K562 (cell line): ENCODE results near the gene RABIF. TPM values are rescaled to one million over a fixed set of nuclear protein-coding genes. Genes with fewer than 3 reads are reported as not detected.
A peak's percentile ranks its signal among the peaks of the same experiment; 100 is the strongest.

Experiments used
- BCOR ChIP-seq: fragments of 450-650 bp; IDR thresholded peaks from 2 replicates; pipeline ENCODE4 v1.6.1; 2016
- BRD9 ChIP-seq: fragments of 450-650 bp; IDR thresholded peaks from 2 replicates; pipeline ENCODE4 v1.6.1; 2018; ENCODE audit warnings: low read depth; ENCODE audit not compliant: partially characterized antibody
- CBFB ChIP-seq: sonication (generic); formaldehyde crosslinking; IDR thresholded peaks from 2 replicates; pipeline ENCODE4 v1.4.0; 2020; ENCODE audit warnings: mild to moderate bottlenecking, missing genetic modification reagents
- DEAF1 ChIP-seq: fragments of 450-650 bp; formaldehyde crosslinking; IDR thresholded peaks from 2 replicates; pipeline ENCODE4 v1.4.0; 2020; ENCODE audit warnings: mild to moderate bottlenecking, moderate library complexity
- ETV6 ChIP-seq, 3 experiments: fragments of 150-350 bp in 1 of 3; sonication (generic) in 1 of 3; formaldehyde crosslinking in 1 of 3; IDR thresholded peaks; 2 replicates each; pipeline versions ENCODE4 v1.6.1 to v1.8.0; 2014 to 2022; ENCODE audit warnings: borderline replicate concordance in 2 of 3, low read depth in 2 of 3, antibody characterized with exemption in 1 of 3, low read length in 1 of 3, mild to moderate bottlenecking in 1 of 3, missing genetic modification reagents in 1 of 3
- IFI16 ChIP-seq: fragments of 250-450 bp; sonication (Bioruptor Pico); IDR thresholded peaks from 2 replicates; pipeline ENCODE4 v2.1.2; 2022; ENCODE audit warnings: mild to moderate bottlenecking, inconsistent platforms
- JUN ChIP-seq, 2 experiments: sonication (generic) in 1 of 2; formaldehyde crosslinking in 1 of 2; IDR thresholded peaks; 2 replicates each; pipeline versions ENCODE4 v1.6.1 to v1.8.0; 2012 to 2022; ENCODE audit warnings: borderline replicate concordance in 2 of 2, mild to moderate bottlenecking in 2 of 2, improper control_type of control experiment in 1 of 2, low read depth in 1 of 2, low read length in 1 of 2, missing genetic modification reagents in 1 of 2
- MYNN ChIP-seq, 2 experiments: sonication (generic); formaldehyde crosslinking in 1 of 2; IDR thresholded peaks; 2 replicates each; pipeline versions ENCODE4 v1.5.0 to v1.6.1; 2016 to 2020; ENCODE audit warnings: antibody characterized with exemption in 1 of 2, missing genetic modification reagents in 1 of 2
- POLR3G ChIP-seq: IDR thresholded peaks from 2 replicates; pipeline ENCODE4 v1.6.1; 2011; ENCODE audit not compliant: insufficient read length, insufficient replicate concordance; ENCODE audit errors: extremely low read depth
- RHOXF2B ChIP-seq: fragments of 250-450 bp; sonication (Bioruptor Pico); conservative IDR thresholded peaks from 2 replicates; pipeline ENCODE4 v1.5.1; 2021
- SAP30 ChIP-seq: fragments of 200-600 bp; sonication (generic); IDR thresholded peaks from 2 replicates; pipeline ENCODE4 v1.6.1; 2012; ENCODE audit warnings: borderline replicate concordance, low read depth, mild to moderate bottlenecking, moderate library complexity, low read length, control low read depth, inconsistent platforms; ENCODE audit not compliant: insufficient read depth, poor library complexity, severe bottlenecking
- SMAD4 ChIP-seq: fragments of 250-450 bp; sonication (Bioruptor Pico); conservative IDR thresholded peaks from 2 replicates; pipeline ENCODE4 v1.8.0; 2021; ENCODE audit warnings: inconsistent platforms, mild to moderate bottlenecking, moderate library complexity
- TBP ChIP-seq: optimal IDR thresholded peaks from 2 replicates; pipeline ENCODE3; 2011; ENCODE audit warnings: low read depth, low read length, improper control_type of control experiment
- polyA plus RNA-seq, 8 experiments: library from polyadenylated mRNA; depleted of rRNA in 4 of 8; stranded (reverse) in 5 of 8; unstranded in 3 of 8; fragments of >200 nt; fragmentation: Nextera tagmentation in 2 of 8; fragmentation: Illumina TruSeq in 1 of 8; extraction: Ambion mirVana in 2 of 8; extraction: Trizol in 1 of 8; gene quantifications; 2 replicates each; pipeline versions ENCODE4 v1.2.1 to v1.2.3, GENCODE V29; 2011 to 2014; ENCODE audit warnings: inconsistent platforms in 1 of 8, missing spikeins in 1 of 8
- total RNA-seq, 7 experiments: library from RNA; depleted of rRNA in 6 of 7; stranded (reverse); fragments of >200 nt in 6 of 7; fragmentation: Illumina TruSeq in 2 of 7; extraction: Trizol in 2 of 7; gene quantifications; 2 replicates each; pipeline versions ENCODE4 v1.2.1 to v1.2.3, GENCODE V29; 2011 to 2021; ENCODE audit warnings: low replicate concordance in 1 of 7
- TF ChIP-seq, protein P1 (sequence below): fragments of 450-650 bp; conservative IDR thresholded peaks from 2 replicates; pipeline ENCODE4 v1.6.1; 2016; ENCODE audit warnings: missing genetic modification characterization, low read depth, mild to moderate bottlenecking, missing compliant biosample characterization, moderate library complexity
- TF ChIP-seq, protein P2 (sequence below): fragments of 250-450 bp; sonication (Bioruptor Pico); IDR thresholded peaks from 2 replicates; pipeline ENCODE4 v1.9.0; 2021; ENCODE audit warnings: mild to moderate bottlenecking, inconsistent platforms

Gene RABIF
- total and polyA plus RNA-seq, 9 of the 15 experiments (the other 6 are each of a cell fraction or from before 2014, with no cell fraction given): 7.4 to 20.1 (median 11.0) TPM

DNA sequence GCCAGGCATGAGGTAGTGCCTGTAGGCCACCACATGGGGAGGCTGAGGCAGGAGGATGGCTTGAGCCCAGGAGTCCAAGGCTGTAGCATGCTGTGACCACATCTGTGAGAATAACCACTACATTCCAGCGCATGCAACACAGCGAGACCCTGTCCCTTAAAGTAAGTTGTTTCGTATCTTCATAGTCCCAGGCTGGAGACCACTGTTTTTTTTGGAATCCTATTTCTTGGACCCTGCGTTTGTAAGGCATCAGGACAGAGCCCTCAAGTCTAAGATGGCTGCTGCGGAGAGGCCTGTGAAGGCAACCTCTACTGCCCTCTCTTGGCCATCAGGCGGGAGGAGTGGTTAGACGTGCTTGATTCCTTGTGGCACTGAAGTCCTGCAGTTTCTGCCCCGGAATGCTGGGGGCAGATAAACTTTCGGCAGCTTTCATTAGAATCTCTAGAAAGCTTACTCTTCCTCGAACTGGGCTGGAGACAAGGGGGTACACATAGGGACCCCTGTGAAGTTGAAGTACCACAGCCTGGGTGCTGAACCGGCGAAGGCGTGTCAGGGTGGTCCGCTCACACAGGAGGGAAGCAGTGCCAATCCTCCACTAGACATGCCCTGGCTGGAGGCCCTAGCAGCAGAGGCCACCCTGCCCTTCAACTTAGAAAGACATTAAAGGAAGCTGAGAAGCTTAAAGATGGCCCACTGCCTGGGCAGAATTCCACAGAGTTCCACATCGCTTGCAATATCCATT, 36.6 kb downstream of the RABIF start (continued):
- TF ChIP-seq POLR3G (no peak), IFI16 (no peak), BRD9 (peak; percentile 35), DEAF1 (peak; percentile 72), ETV6 (IDR thresholded peaks at IDR 0.05; ENCODE audit: borderline replicate concordance in 1 of 2, low read depth in 2 of 2, low read length in 1 of 2) (no peak), ETV6 (CRISPR knock-in tag; IDR thresholded peaks at IDR 0.05; ENCODE audit: borderline replicate concordance) (no peak), TBP (peak; percentile 7), CBFB (CRISPR knock-in tag) (peak; percentile 72; the same call in 1 of the 2 replicates), JUN (IDR thresholded peaks at IDR 0.05; ENCODE audit: borderline replicate concordance, low read depth, low read length) (0 out of 2 replicates have a peak, but pooled peaks have one; percentile 26), JUN (CRISPR knock-in tag; IDR thresholded peaks at IDR 0.05; ENCODE audit: borderline replicate concordance) (no peak), BCOR (peak; percentile 71), SAP30 (no peak), RHOXF2B (CRISPR knock-in tag) (no peak), MYNN (IDR thresholded peaks at IDR 0.05) (0 out of 2 replicates have a peak, but pooled peaks have one; percentile 19), MYNN (CRISPR knock-in tag; IDR thresholded peaks at IDR 0.05) (no peak), SMAD4 (CRISPR knock-in tag) (0 out of 2 replicates have a peak, but pooled peaks have one; percentile 33)
- TF ChIP-seq, protein P1, sequence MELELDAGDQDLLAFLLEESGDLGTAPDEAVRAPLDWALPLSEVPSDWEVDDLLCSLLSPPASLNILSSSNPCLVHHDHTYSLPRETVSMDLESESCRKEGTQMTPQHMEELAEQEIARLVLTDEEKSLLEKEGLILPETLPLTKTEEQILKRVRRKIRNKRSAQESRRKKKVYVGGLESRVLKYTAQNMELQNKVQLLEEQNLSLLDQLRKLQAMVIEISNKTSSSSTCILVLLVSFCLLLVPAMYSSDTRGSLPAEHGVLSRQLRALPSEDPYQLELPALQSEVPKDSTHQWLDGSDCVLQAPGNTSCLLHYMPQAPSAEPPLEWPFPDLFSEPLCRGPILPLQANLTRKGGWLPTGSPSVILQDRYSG (tag): 0 out of 2 replicates have a peak, but pooled peaks have one; percentile 27
- TF ChIP-seq, protein P2, sequence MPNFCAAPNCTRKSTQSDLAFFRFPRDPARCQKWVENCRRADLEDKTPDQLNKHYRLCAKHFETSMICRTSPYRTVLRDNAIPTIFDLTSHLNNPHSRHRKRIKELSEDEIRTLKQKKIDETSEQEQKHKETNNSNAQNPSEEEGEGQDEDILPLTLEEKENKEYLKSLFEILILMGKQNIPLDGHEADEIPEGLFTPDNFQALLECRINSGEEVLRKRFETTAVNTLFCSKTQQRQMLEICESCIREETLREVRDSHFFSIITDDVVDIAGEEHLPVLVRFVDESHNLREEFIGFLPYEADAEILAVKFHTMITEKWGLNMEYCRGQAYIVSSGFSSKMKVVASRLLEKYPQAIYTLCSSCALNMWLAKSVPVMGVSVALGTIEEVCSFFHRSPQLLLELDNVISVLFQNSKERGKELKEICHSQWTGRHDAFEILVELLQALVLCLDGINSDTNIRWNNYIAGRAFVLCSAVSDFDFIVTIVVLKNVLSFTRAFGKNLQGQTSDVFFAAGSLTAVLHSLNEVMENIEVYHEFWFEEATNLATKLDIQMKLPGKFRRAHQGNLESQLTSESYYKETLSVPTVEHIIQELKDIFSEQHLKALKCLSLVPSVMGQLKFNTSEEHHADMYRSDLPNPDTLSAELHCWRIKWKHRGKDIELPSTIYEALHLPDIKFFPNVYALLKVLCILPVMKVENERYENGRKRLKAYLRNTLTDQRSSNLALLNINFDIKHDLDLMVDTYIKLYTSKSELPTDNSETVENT (CRISPR knock-in tag): no peak
